ENCODE results near the gene ENAH. TPM values are rescaled to one million over a fixed set of nuclear protein-coding genes. Genes with fewer than 3 reads are reported as not detected.
"Not testable (repeated sequence)": the region's sequence is repeated elsewhere in the genome, so short reads cannot be mapped to it uniquely, and the experiment has no call there.

The ENAH gene
- total RNA-seq, 1 experiment from 2014 or later = 285 TPM

- Histone ChIP-seq H3K79me2 (ENCODE audit: insufficient read depth, low read length) (peaks cover 67% of the 10 kb centered on the region), H2BK15ac (ENCODE audit: low read depth, low read length) (no peak overlapping the region), H3K56ac (ENCODE audit: insufficient read length, low read depth, low read length) (no peak overlapping the region), H3K27me3 (ENCODE audit: insufficient read depth, low read length) (no peaks in the 10 kb centered on the region), H3K27ac (ENCODE audit: insufficient read length, low read depth, low read length) (no peak overlapping the region), H2BK20ac (ENCODE audit: low read depth, low read length, poor library complexity, severe bottlenecking) (no peak overlapping the region), H2AK5ac (ENCODE audit: insufficient read length, low read length) (no peak overlapping the region), H3K4me2 (ENCODE audit: insufficient read depth, insufficient read length, low read length) (no peak overlapping the region), H4K91ac (ENCODE audit: insufficient read length, low read depth, low read length) (no peak overlapping the region), H2AFZ (ENCODE audit: low read length) (no peak overlapping the region), H2BK120ac (ENCODE audit: low read depth, low read length, poor library complexity, severe bottlenecking) (no peak overlapping the region), H3K4me1 (ENCODE audit: insufficient read depth, low read length) (no peaks in the 10 kb centered on the region; the same call in 1 of the 2 replicates), H3K79me1 (ENCODE audit: insufficient read depth, low read depth, low read length, poor library complexity, severe bottlenecking) (no peaks in the 10 kb centered on the region), H3K14ac (ENCODE audit: insufficient read depth, low read length) (no peak overlapping the region), H2BK5ac (ENCODE audit: insufficient read length, low read length) (no peak overlapping the region), H3K9ac (ENCODE audit: extremely low read depth, insufficient read length, low read length) (no peak overlapping the region), H2BK12ac (ENCODE audit: insufficient read length, low read depth, low read length) (no peak overlapping the region), H3K4ac (ENCODE audit: low read depth, low read length) (no peak overlapping the region), H3K23ac (ENCODE audit: insufficient read length, low read depth, low read length) (no peak overlapping the region), H4K20me1 (ENCODE audit: control insufficient read depth, insufficient read depth, insufficient read length) (no peaks in the 10 kb centered on the region), H3K9me3 (ENCODE audit: control insufficient read depth, low read depth, low read length) (no peaks in the 10 kb centered on the region), H4K5ac (ENCODE audit: insufficient read length, low read depth, low read length) (no peak overlapping the region), H3T11ph (ENCODE audit: low read length) (no peak overlapping the region), H3K18ac (ENCODE audit: insufficient read length, low read depth, low read length) (no peak overlapping the region), H3K23me2 (ENCODE audit: insufficient read length, low read depth, low read length, poor library complexity, severe bottlenecking) (no peaks in the 10 kb centered on the region), H4K8ac (replicated peaks; ENCODE audit: insufficient read length, low read depth, low read length) (no peak overlapping the region)
- no CpG with 5 or more reads among the region's 3 CpGs for WGBS (ENCODE audit: extremely low coverage, insufficient read length, low lambda C conversion rate)
- Mint-ChIP-seq H3K4me1 (peaks cover 34 to 37% of the 10 kb centered on the region in 2 experiments), H3K36me3 (ENCODE audit: insufficient read depth in 1 of 3, low read depth in 3 of 3) (peaks cover 35 to 59% (median 37%) of the 10 kb centered on the region in 3 experiments), H3K27ac (0 out of 7 replicates have a peak overlapping the region, but pooled peaks of 1 of the 3 experiments have one; percentile 24), H3K4me3 (no peak overlapping the region), H3K27me3 (ENCODE audit: low read depth) (no peaks in the 10 kb centered on the region), H3K9me3 (peaks cover 0 to 5% of the 10 kb centered on the region in 2 experiments; a peak in 3 of 5 replicates)
- no peak for DNase-seq
- TF ChIP-seq CTCF (conservative IDR thresholded peaks at IDR 0.05) = no peak
Measured at GRCh38 chr1:225637651-225638199, 15.2 kb downstream of the ENAH start.

GRCh38 chr1:225636992-225637391 is 15.9 kb downstream of the ENAH start:
- H3K4me3 Mint-ChIP-seq; H3K4me2 ChIP-seq (ENCODE audit: insufficient read depth, insufficient read length, low read length): not testable (repeated sequence)
- H3K27ac Mint-ChIP-seq = peak overlapping the region in 2 of 3 experiments; percentile 0 to 35; a peak in 3 of 7 replicates

More at GRCh38 chr1:225636992-225637391, 15.9 kb downstream of the ENAH start:
- H3K79me1 ChIP-seq (ENCODE audit: insufficient read depth, low read depth, low read length, poor library complexity, severe bottlenecking); H4K91ac ChIP-seq (ENCODE audit: insufficient read length, low read depth, low read length); H2BK120ac ChIP-seq (ENCODE audit: low read depth, low read length, poor library complexity, severe bottlenecking); H2BK12ac ChIP-seq (ENCODE audit: insufficient read length, low read depth, low read length); H2BK5ac ChIP-seq (ENCODE audit: insufficient read length, low read length); H3K9me3 Mint-ChIP-seq; DNase-seq; H2AFZ ChIP-seq (ENCODE audit: low read length); H3K9me3 ChIP-seq (ENCODE audit: control insufficient read depth, low read depth, low read length); H3K9ac ChIP-seq (ENCODE audit: extremely low read depth, insufficient read length, low read length); H2BK15ac ChIP-seq (ENCODE audit: low read depth, low read length); H3K14ac ChIP-seq (ENCODE audit: insufficient read depth, low read length); H3K56ac ChIP-seq (ENCODE audit: insufficient read length, low read depth, low read length); H3K23me2 ChIP-seq (ENCODE audit: insufficient read length, low read depth, low read length, poor library complexity, severe bottlenecking); H3K18ac ChIP-seq (ENCODE audit: insufficient read length, low read depth, low read length); H3K27me3 Mint-ChIP-seq (ENCODE audit: low read depth); H3T11ph ChIP-seq (ENCODE audit: low read length); H4K8ac ChIP-seq (replicated peaks; ENCODE audit: insufficient read length, low read depth, low read length); H3K27ac ChIP-seq (ENCODE audit: insufficient read length, low read depth, low read length); H2BK20ac ChIP-seq (ENCODE audit: low read depth, low read length, poor library complexity, severe bottlenecking); H3K4me1 ChIP-seq (ENCODE audit: insufficient read depth, low read length); H3K27me3 ChIP-seq (ENCODE audit: insufficient read depth, low read length); H4K20me1 ChIP-seq (ENCODE audit: control insufficient read depth, insufficient read depth, insufficient read length); H3K23ac ChIP-seq (ENCODE audit: insufficient read length, low read depth, low read length); H3K4ac ChIP-seq (ENCODE audit: low read depth, low read length); H2AK5ac ChIP-seq (ENCODE audit: insufficient read length, low read length); H4K5ac ChIP-seq (ENCODE audit: insufficient read length, low read depth, low read length): not testable (repeated sequence)
- peaks cover 31 to 54% (median 32%) of the 10 kb centered on the region in 3 experiments for H3K36me3 Mint-ChIP-seq (ENCODE audit: insufficient read depth in 1 of 3, low read depth in 3 of 3)
- peaks cover 38 to 40% of the 10 kb centered on the region in 2 experiments for H3K4me1 Mint-ChIP-seq
- no CpG with 5 or more reads among the region's 8 CpGs for WGBS (ENCODE audit: extremely low coverage, insufficient read length, low lambda C conversion rate)
- peaks cover 63% of the 10 kb centered on the region for H3K79me2 ChIP-seq (ENCODE audit: insufficient read depth, low read length)
